Measurements from ENCODE around the gene GPRC5A. TPM values are rescaled to one million over a fixed set of nuclear protein-coding genes. Genes with fewer than 3 reads are reported as not detected.

GPRC5A gene
- total and polyA plus RNA-seq, 2 of the 13 experiments (the other 11 are each of a cell fraction or from before 2014, with no cell fraction given): 0.27 to 3.0 TPM

DNA sequence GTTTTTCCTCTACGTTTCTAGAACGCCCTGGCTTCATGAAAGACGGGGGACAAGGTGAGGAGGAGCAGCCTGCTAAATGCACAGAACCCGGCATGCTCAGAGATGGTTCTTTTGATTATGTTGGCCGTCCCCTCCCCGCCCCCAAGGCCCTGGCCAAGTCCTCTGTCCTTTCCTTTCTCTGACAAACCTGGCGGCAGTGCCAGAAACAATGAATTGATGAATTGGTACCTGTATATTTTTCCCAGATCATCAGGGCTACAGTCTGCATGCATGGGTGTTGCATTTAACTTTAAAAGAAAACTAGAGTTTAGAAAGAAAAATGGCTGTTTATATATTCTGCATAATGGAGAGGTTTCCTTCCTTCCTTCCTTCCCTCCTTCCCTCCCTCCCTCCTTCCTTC lies 31.6 kb downstream of the GPRC5A start:
- H3K9ac ChIP-seq (ENCODE audit: insufficient read depth, low read depth, low read length): no peak overlapping the region

More for the DNA sequence above, 31.6 kb downstream of the GPRC5A start:
- H3K79me2 ChIP-seq (ENCODE audit: insufficient read depth, low read length): no peaks in the 10 kb centered on the region
- ChIA-PET POLR2A (no interaction called here), CTCF (ENCODE audit: low intra/inter-chr PET ratio, low total read pairs) (no interaction called here)
- no peaks in the 10 kb centered on the region for H4K20me1 ChIP-seq (ENCODE audit: insufficient read depth, low read length)
- no peak overlapping the region for H3K4me2 ChIP-seq (ENCODE audit: low read depth, low read length)
- no peak overlapping the region for H3K4me3 ChIP-seq (replicated peaks in 1 of 3; ENCODE audit: insufficient read depth in 1 of 3, low read depth in 2 of 3, low read length in 3 of 3)
- BruUV-seq (replicated peaks): no TSS peak
- in situ Hi-C loops (cut with HindIII; ENCODE audit: extremely low pct_ligation_motif_present, low pct_unique_long_range_greater_than_20kb) (no loop called here), intact Hi-C loops (cut with micrococcal nuclease; ENCODE audit: unreplicated experiment) (loop anchor here (10.0 kb wide), 1 partner anchor 182 kb away; the partner anchor contains the start of gene GSG1)
- H3K36me3 ChIP-seq (replicated peaks in 1 of 2; ENCODE audit: control insufficient read depth in 1 of 2, insufficient read depth in 2 of 2, low read length in 2 of 2): no peaks in the 10 kb centered on the region
- FAIRE-seq: no peak
- no peak for TF ChIP-seq ZNF550 (CRISPR knock-in tag; IDR thresholded peaks at IDR 0.05; ENCODE audit: borderline replicate concordance)
- TF ChIP-seq, protein P1, sequence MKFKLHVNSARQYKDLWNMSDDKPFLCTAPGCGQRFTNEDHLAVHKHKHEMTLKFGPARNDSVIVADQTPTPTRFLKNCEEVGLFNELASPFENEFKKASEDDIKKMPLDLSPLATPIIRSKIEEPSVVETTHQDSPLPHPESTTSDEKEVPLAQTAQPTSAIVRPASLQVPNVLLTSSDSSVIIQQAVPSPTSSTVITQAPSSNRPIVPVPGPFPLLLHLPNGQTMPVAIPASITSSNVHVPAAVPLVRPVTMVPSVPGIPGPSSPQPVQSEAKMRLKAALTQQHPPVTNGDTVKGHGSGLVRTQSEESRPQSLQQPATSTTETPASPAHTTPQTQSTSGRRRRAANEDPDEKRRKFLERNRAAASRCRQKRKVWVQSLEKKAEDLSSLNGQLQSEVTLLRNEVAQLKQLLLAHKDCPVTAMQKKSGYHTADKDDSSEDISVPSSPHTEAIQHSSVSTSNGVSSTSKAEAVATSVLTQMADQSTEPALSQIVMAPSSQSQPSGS (CRISPR knock-in tag; IDR thresholded peaks at IDR 0.05): no peak
- TF ChIP-seq ZBTB8A (CRISPR knock-in tag; IDR thresholded peaks at IDR 0.05; ENCODE audit: borderline replicate concordance, low read depth): no peak
- no peak for TF ChIP-seq NR2F2 (IDR thresholded peaks at IDR 0.05; ENCODE audit: borderline replicate concordance, low read depth)
- TF ChIP-seq GTF2F1 (IDR thresholded peaks at IDR 0.05; ENCODE audit: low read length): no peak
- no peak for TF ChIP-seq SRSF9 (IDR thresholded peaks at IDR 0.05; ENCODE audit: borderline replicate concordance, insufficient read depth, low read depth, low read length, poor library complexity, severe bottlenecking)
- TF ChIP-seq, protein P2, sequence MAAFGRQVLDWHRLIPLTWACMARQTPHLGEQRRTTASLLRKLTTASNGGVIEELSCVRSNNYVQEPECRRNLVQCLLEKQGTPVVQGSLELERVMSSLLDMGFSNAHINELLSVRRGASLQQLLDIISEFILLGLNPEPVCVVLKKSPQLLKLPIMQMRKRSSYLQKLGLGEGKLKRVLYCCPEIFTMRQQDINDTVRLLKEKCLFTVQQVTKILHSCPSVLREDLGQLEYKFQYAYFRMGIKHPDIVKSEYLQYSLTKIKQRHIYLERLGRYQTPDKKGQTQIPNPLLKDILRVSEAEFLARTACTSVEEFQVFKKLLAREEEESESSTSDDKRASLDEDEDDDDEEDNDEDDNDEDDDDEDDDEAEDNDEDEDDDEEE (CRISPR knock-in tag; IDR thresholded peaks at IDR 0.05): no peak
- no peak for TF ChIP-seq ZNF749 (CRISPR knock-in tag; IDR thresholded peaks at IDR 0.05; ENCODE audit: borderline replicate concordance)
- no peak for TF ChIP-seq ZNF570 (CRISPR knock-in tag; IDR thresholded peaks at IDR 0.05; ENCODE audit: borderline replicate concordance)
- no peak for TF ChIP-seq ZNF644 (CRISPR knock-in tag; IDR thresholded peaks at IDR 0.05; ENCODE audit: low read depth)
- TF ChIP-seq HNRNPH1 (optimal IDR thresholded peaks at IDR 0.05; ENCODE audit: low read depth, low read length): no peak
- no peak for TF ChIP-seq ZNF792 (CRISPR knock-in tag; IDR thresholded peaks at IDR 0.05)
- TF ChIP-seq, protein P3, sequence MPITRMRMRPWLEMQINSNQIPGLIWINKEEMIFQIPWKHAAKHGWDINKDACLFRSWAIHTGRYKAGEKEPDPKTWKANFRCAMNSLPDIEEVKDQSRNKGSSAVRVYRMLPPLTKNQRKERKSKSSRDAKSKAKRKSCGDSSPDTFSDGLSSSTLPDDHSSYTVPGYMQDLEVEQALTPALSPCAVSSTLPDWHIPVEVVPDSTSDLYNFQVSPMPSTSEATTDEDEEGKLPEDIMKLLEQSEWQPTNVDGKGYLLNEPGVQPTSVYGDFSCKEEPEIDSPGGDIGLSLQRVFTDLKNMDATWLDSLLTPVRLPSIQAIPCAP (CRISPR knock-in tag; IDR thresholded peaks at IDR 0.05; ENCODE audit: low read depth): no peak
- TF ChIP-seq ZNF564 (CRISPR knock-in tag; IDR thresholded peaks at IDR 0.05): no peak
- TF ChIP-seq ZNF383 (CRISPR knock-in tag; IDR thresholded peaks at IDR 0.05; ENCODE audit: borderline replicate concordance): no peak
- no peak for TF ChIP-seq MEIS2 (CRISPR knock-in tag; IDR thresholded peaks at IDR 0.05)
- TF ChIP-seq ZNF350 (CRISPR knock-in tag; IDR thresholded peaks at IDR 0.05; ENCODE audit: borderline replicate concordance, low read depth): no peak
- TF ChIP-seq, protein P4, sequence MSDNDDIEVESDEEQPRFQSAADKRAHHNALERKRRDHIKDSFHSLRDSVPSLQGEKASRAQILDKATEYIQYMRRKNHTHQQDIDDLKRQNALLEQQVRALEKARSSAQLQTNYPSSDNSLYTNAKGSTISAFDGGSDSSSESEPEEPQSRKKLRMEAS (IDR thresholded peaks at IDR 0.05): no peak
- TF ChIP-seq, protein P5, sequence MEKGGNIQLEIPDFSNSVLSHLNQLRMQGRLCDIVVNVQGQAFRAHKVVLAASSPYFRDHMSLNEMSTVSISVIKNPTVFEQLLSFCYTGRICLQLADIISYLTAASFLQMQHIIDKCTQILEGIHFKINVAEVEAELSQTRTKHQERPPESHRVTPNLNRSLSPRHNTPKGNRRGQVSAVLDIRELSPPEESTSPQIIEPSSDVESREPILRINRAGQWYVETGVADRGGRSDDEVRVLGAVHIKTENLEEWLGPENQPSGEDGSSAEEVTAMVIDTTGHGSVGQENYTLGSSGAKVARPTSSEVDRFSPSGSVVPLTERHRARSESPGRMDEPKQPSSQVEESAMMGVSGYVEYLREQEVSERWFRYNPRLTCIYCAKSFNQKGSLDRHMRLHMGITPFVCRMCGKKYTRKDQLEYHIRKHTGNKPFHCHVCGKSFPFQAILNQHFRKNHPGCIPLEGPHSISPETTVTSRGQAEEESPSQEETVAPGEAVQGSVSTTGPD (CRISPR knock-in tag; IDR thresholded peaks at IDR 0.05): no peak
- peaks cover 15% of the 10 kb centered on the region for H3K4me1 ChIP-seq (ENCODE audit: insufficient read depth, low read length)
- no peak for DNase-seq (ENCODE audit: low spot score)
- H3K27ac ChIP-seq (ENCODE audit: extremely low read length, insufficient read depth, low read length): no peak overlapping the region
- no peaks in the 10 kb centered on the region for H3K9me3 ChIP-seq (ENCODE audit: low read length)
- H2AFZ ChIP-seq (ENCODE audit: low read length): no peak overlapping the region
- H3K27me3 ChIP-seq (ENCODE audit: control insufficient read depth in 1 of 2, insufficient read depth in 2 of 2, low read length in 2 of 2): peaks cover 0 to 3% of the 10 kb centered on the region in 2 experiments; a peak in 2 of 5 replicates
- 59% methylated on average over 7 of the region's 7 CpGs for WGBS (ENCODE audit: low lambda C conversion rate)
- ATAC-seq: no peak
